Ovary (tissue), 9 donors: ENCODE measurements around the gene CACNA1S. TPM values are rescaled to one million over a fixed set of nuclear protein-coding genes. Genes with fewer than 3 reads are reported as not detected.

ENCODE experiments used
- DNase-seq, 5 donors: peaks; one replicate each; pipeline ENCODE4 v3.0.0-alpha.2; 2019 to 2020
- H3K27ac ChIP-seq, 2 donors: fragments of 200-600 bp; one replicate each; pipeline versions ENCODE4 v1.5.1 to v1.8.0; 2019 to 2022
- H3K27me3 ChIP-seq: fragments of 200-600 bp; one replicate; pipeline ENCODE4 v1.8.0; 2022
- H3K36me3 ChIP-seq: fragments of 200-600 bp; sonication (generic); one replicate; pipeline ENCODE4 v1.5.1; 2019
- H3K4me1 ChIP-seq: one replicate; pipeline ENCODE4 v1.8.1; 2013; ENCODE audit warnings: mild to moderate bottlenecking, moderate library complexity; ENCODE audit not compliant: insufficient read depth
- H3K4me3 ChIP-seq: fragments of 200-600 bp; sonication (generic); one replicate; pipeline ENCODE4 v1.5.1; 2017
- H3K9me3 ChIP-seq, 2 donors: fragments of 200-600 bp in 1 of 2; sonication (generic) in 1 of 2; one replicate each; pipeline versions ENCODE4 v1.5.1 to v1.8.1; 2013 to 2019; ENCODE audit warnings: mild to moderate bottlenecking in 1 of 2, moderate library complexity in 1 of 2
- CTCF ChIP-seq, 3 donors: fragments of 450-650 bp in 2 of 3; fragments of 200-600 bp in 1 of 3; IDR thresholded peaks; one replicate each; pipeline versions ENCODE4 v1.5.1 to v1.8.0; 2016 to 2022; ENCODE audit warnings: antibody characterized with exemption in 3 of 3, mild to moderate bottlenecking in 1 of 3
- EP300 ChIP-seq: sonication (generic); formaldehyde crosslinking; IDR thresholded peaks from one replicate; pipeline ENCODE4 v1.6.1; 2017; ENCODE audit warnings: antibody characterized with exemption
- POLR2A ChIP-seq: fragments of 450-650 bp; IDR thresholded peaks from one replicate; pipeline ENCODE4 v1.6.1; 2017; ENCODE audit warnings: antibody characterized with exemption, mild to moderate bottlenecking, moderate library complexity
- WGBS, 3 donors: extraction: QIAGEN DNeasy Blood & Tissue Kit in 1 of 3; methylation state at CpG; one replicate each; pipeline versions ENCODE4 v1.1.5 to v1.1.7; 2013 to 2017; 5-methylcytosine and 5-hydroxymethylcytosine counted together
- intact Hi-C, 4 donors: fragments of 100-400 bp; cut with DNase I; formaldehyde crosslinking; loops; one replicate each; pipeline versions ENCODE4 v1.11.0 to v1.15.1; 2022 to 2023
- polyA plus RNA-seq, 2 donors: library from polyadenylated mRNA; stranded (reverse); fragments of 200-250 nt in 1 of 2; fragments of 350-450 nt in 1 of 2; fragmentation: Illumina TruSeq in 1 of 2; extraction: RNeasy Lipid Tissue Mini Kit (QIAGEN cat#74804) in 1 of 2; gene quantifications; one replicate each; pipeline ENCODE4 v1.2.3, GENCODE V29; 2013 to 2014
- total RNA-seq, 7 donors: library from RNA; depleted of rRNA in 2 of 7; stranded (reverse); fragments of >200 nt in 2 of 7; fragmentation: NEBNext Ultra II Directional in 3 of 7; extraction: Animal tissue kit (Norgen Biotek cat#: 25700) in 3 of 7; gene quantifications; one replicate each; pipeline versions ENCODE4 v1.1.0 to v1.2.4, GENCODE V29; 2016 to 2023
- donor health status: DM: no; HTN: no; CAD: no; lungs with moderate emphysema.
- donor health status: DM: no; HTN: no; CAD: no.
- donor health status: Bipolar disorder and iron deficiency.
- donor health status: DM: yes; HTN: yes; CAD: no.
- donor health status: DM: no; HTN: no; CAD: no.
- donor health status: DM: yes; HTN: yes; CAD: no.

The CACNA1S gene
- total and polyA plus RNA-seq, 9 donors: 0.01 to 0.05 (median 0.05) TPM; not detected in 6

- H3K4me1 ChIP-seq: no peaks in the 10 kb centered on the region
- intact Hi-C loops: no loop called here
- no peaks in the 10 kb centered on the region for H3K27me3 ChIP-seq
- H3K36me3 ChIP-seq: no peaks in the 10 kb centered on the region
- H3K9me3 ChIP-seq: no peaks in the 10 kb centered on the region
- no peak for DNase-seq
- no peak overlapping the region for H3K27ac ChIP-seq
- 75 to 79% (median 78%) methylated on average over 6 of the region's 6 CpGs for WGBS, 3 donors
- TF ChIP-seq CTCF (IDR thresholded peaks at IDR 0.05) (no peak), POLR2A (no peak), EP300 (no peak)
- no peak overlapping the region for H3K4me3 ChIP-seq
Observed at GRCh38 chr1:201072922-201073321, 39.3 kb downstream of the CACNA1S start.

- TF ChIP-seq CTCF (IDR thresholded peaks at IDR 0.05) (no peak), EP300 (no peak), POLR2A (no peak)
- Histone ChIP-seq H3K9me3 (no peaks in the 10 kb centered on the region), H3K27ac (no peak overlapping the region), H3K27me3 (no peaks in the 10 kb centered on the region), H3K36me3 (no peaks in the 10 kb centered on the region), H3K4me1 (no peaks in the 10 kb centered on the region), H3K4me3 (no peak overlapping the region)
- intact Hi-C loops: no loop called here
- WGBS, 3 donors: 72 to 86% (median 83%) methylated on average over 5 of the region's 5 CpGs
- DNase-seq: no peak
Observed at GRCh38 chr1:201072149-201072548, 40.1 kb downstream of the CACNA1S start.

- H3K9me3 ChIP-seq: no peaks in the 10 kb centered on the region
- no peaks in the 10 kb centered on the region for H3K4me1 ChIP-seq
- H3K27ac ChIP-seq: no peak overlapping the region
- TF ChIP-seq EP300 (no peak), POLR2A (no peak), CTCF (IDR thresholded peaks at IDR 0.05) (no peak)
- no peak for DNase-seq
- no peaks in the 10 kb centered on the region for H3K27me3 ChIP-seq
- 85 to 90% (median 85%) methylated on average over 3 of the region's 3 CpGs for WGBS, 3 donors
- no peaks in the 10 kb centered on the region for H3K36me3 ChIP-seq
- H3K4me3 ChIP-seq: no peak overlapping the region
- intact Hi-C loops: no loop called here
Observed at GRCh38 chr1:201069636-201070035, 42.6 kb downstream of the CACNA1S start.

GRCh38 chr1:201068976-201069375 is 43.2 kb downstream of the CACNA1S start:
- H3K27me3 ChIP-seq: no peaks in the 10 kb centered on the region
- H3K27ac ChIP-seq: no peak overlapping the region
- TF ChIP-seq POLR2A: no peak
- no peak for TF ChIP-seq EP300
- TF ChIP-seq CTCF (IDR thresholded peaks at IDR 0.05): no peak
- intact Hi-C loops: no loop called here
- H3K9me3 ChIP-seq: no peaks in the 10 kb centered on the region
- WGBS, 3 donors: 55 to 67% (median 56%) methylated on average over 4 of the region's 4 CpGs
- no peak for DNase-seq
- no peak overlapping the region for H3K4me3 ChIP-seq
- H3K4me1 ChIP-seq: no peaks in the 10 kb centered on the region
- no peaks in the 10 kb centered on the region for H3K36me3 ChIP-seq

- intact Hi-C loops: no loop called here
- WGBS, 3 donors: 83 to 93% (median 84%) methylated on average over 4 of the region's 4 CpGs
- Histone ChIP-seq H3K36me3 (no peaks in the 10 kb centered on the region), H3K4me1 (no peaks in the 10 kb centered on the region), H3K4me3 (no peak overlapping the region), H3K27me3 (no peaks in the 10 kb centered on the region), H3K9me3 (no peaks in the 10 kb centered on the region), H3K27ac (no peak overlapping the region)
- no peak for DNase-seq
- TF ChIP-seq EP300 (no peak), CTCF (IDR thresholded peaks at IDR 0.05) (no peak), POLR2A (no peak)
Observed at GRCh38 chr1:201066986-201067385, 45.2 kb downstream of the CACNA1S start.
